ENCODE results near the gene DLEC1.

Gene DLEC1

GRCh38 chr3:38039101-38039898, at the start of gene DLEC1:
DLEC1 (plus strand) TSS chr3:38039208; CDS start chr3:38039226, 18 bp downstream.
- peak; percentile 67 for DNase-seq (ENCODE audit: low read depth)

GRCh38 chr3:37989821-37990480, 49.1 kb upstream of the DLEC1 start:
- DNase-seq (ENCODE audit: low read depth): no peak

GRCh38 chr3:37990527-37990926, 48.5 kb upstream of the DLEC1 start, which contains the start of gene VILL:
VILL (plus strand) TSS chr3:37990786; CDS start chr3:37993673, 2,887 bp downstream.
- no peak for DNase-seq (ENCODE audit: low read depth)

- DNase-seq (ENCODE audit: low read depth): no peak
Measured at GRCh38 chr3:37991109-37991508, 47.9 kb upstream of the DLEC1 start.

- no peak for DNase-seq (ENCODE audit: low read depth)
Measured at GRCh38 chr3:37991823-37992222, 47.2 kb upstream of the DLEC1 start.

- DNase-seq (ENCODE audit: low read depth): no peak
Measured at GRCh38 chr3:37992271-37993066, 46.5 kb upstream of the DLEC1 start.

- no peak for DNase-seq (ENCODE audit: low read depth)
Measured at GRCh38 chr3:37993067-37993455, 45.9 kb upstream of the DLEC1 start.

- no peak for DNase-seq (ENCODE audit: low read depth)
Measured at GRCh38 chr3:37993460-37993819, 45.6 kb upstream of the DLEC1 start.

GRCh38 chr3:37993820-37994638, 45.0 kb upstream of the DLEC1 start:
- peak; percentile 27 for DNase-seq (ENCODE audit: low read depth)

GRCh38 chr3:37994639-37994972, 44.4 kb upstream of the DLEC1 start:
- DNase-seq (ENCODE audit: low read depth): no peak

- DNase-seq (ENCODE audit: low read depth): no peak
Measured at GRCh38 chr3:37995652-37996641, 43.1 kb upstream of the DLEC1 start.

GRCh38 chr3:37996785-37997301, 42.2 kb upstream of the DLEC1 start:
- DNase-seq (ENCODE audit: low read depth): peak; percentile 69

- DNase-seq (ENCODE audit: low read depth): no peak
Measured at GRCh38 chr3:37997342-37997741, 41.7 kb upstream of the DLEC1 start.

- no peak for DNase-seq (ENCODE audit: low read depth)
Measured at GRCh38 chr3:37997791-37998370, 41.1 kb upstream of the DLEC1 start.

GRCh38 chr3:37999836-38000235, 39.2 kb upstream of the DLEC1 start:
- no peak for DNase-seq (ENCODE audit: low read depth)

GRCh38 chr3:38000242-38000916, 38.6 kb upstream of the DLEC1 start:
- no peak for DNase-seq (ENCODE audit: low read depth)

GRCh38 chr3:38000965-38001455, 38.0 kb upstream of the DLEC1 start:
- no peak for DNase-seq (ENCODE audit: low read depth)

- DNase-seq (ENCODE audit: low read depth): no peak
Measured at GRCh38 chr3:38001456-38002081, 37.4 kb upstream of the DLEC1 start.
